Prostate gland (tissue), 2 donors: Measurements from ENCODE around the gene FOS. TPM values are rescaled to one million over a fixed set of nuclear protein-coding genes. Genes with fewer than 3 reads are reported as not detected.

Experiments used
- DNase-seq: peaks from one replicate; pipeline ENCODE4 v3.0.0-alpha.2; 2019; ENCODE audit warnings: low spot score
- H3K27ac ChIP-seq, 2 donors: fragments of 200-600 bp; sonication (generic); 2 replicates each; pipeline ENCODE4 v1.5.1; 2017 to 2019
- H3K27me3 ChIP-seq: fragments of 200-600 bp; sonication (generic); replicated peaks from 2 replicates; pipeline ENCODE4 v1.5.1; 2019; ENCODE audit not compliant: insufficient read depth
- H3K36me3 ChIP-seq, 2 donors: fragments of 200-600 bp; sonication (generic); 1 replicate in 1 of 2; 2 replicates in 1 of 2; pipeline versions ENCODE4 v1.5.1 to v1.8.1; 2017 to 2019
- H3K4me1 ChIP-seq: fragments of 200-600 bp; sonication (generic); replicated peaks from 2 replicates; pipeline ENCODE4 v1.5.1; 2019
- H3K4me3 ChIP-seq, 2 donors: fragments of 200-600 bp; sonication (generic); 2 replicates each; pipeline ENCODE4 v1.5.1; 2017 to 2019
- H3K9me3 ChIP-seq: fragments of 200-600 bp; sonication (generic); 2 replicates; pipeline ENCODE4 v1.5.1; 2017
- CTCF ChIP-seq, 4 experiments: fragments of 200-600 bp in 2 of 4; fragments of 450-650 bp in 2 of 4; sonication (generic) in 2 of 4; IDR thresholded peaks; 1 replicate in 3 of 4; 2 replicates in 1 of 4; pipeline ENCODE4 v1.5.1; 2016 to 2019; ENCODE audit warnings: antibody characterized with exemption in 4 of 4, mild to moderate bottlenecking in 2 of 4, moderate library complexity in 2 of 4
- POLR2A ChIP-seq: fragments of 450-650 bp; IDR thresholded peaks from one replicate; pipeline ENCODE4 v1.6.1; 2016; ENCODE audit warnings: antibody characterized with exemption, mild to moderate bottlenecking
- POLR2AphosphoS5 ChIP-seq: sonication (generic); formaldehyde crosslinking; IDR thresholded peaks from one replicate; pipeline ENCODE4 v1.6.1; 2017; ENCODE audit warnings: antibody characterized with exemption
- whole genome bisulfite sequencing: methylation state at CpG from one replicate; pipeline ENCODE4 v1.1.5; 2018; 5-methylcytosine and 5-hydroxymethylcytosine counted together
- intact Hi-C: fragments of 100-400 bp; cut with DNase I; formaldehyde crosslinking; loops from one replicate; pipeline ENCODE4 v1.14.2; 2022
- total RNA-seq, 2 donors: library from RNA; depleted of rRNA; stranded (reverse); fragments of >200 nt; gene quantifications; one replicate each; pipeline ENCODE4 v1.1.0, GENCODE V29; 2016

The FOS gene
- total RNA-seq, 2 donors from 2014 or later = 73.9 to 127 TPM

GRCh38 chr14:75238756-75239455 is 39.7 kb upstream of the FOS start:
- peak; percentile 24 for DNase-seq
- Histone ChIP-seq H3K9me3 (no peaks in the 10 kb centered on the region), H3K4me1 (no peaks in the 10 kb centered on the region), H3K36me3 (no peaks in the 10 kb centered on the region), H3K4me3 (no peak overlapping the region), H3K27me3 (no peaks in the 10 kb centered on the region), H3K27ac (no peak overlapping the region)
- TF ChIP-seq POLR2A (no peak), POLR2AphosphoS5 (peak; percentile 5)
- 56% methylated on average over 11 of the region's 11 CpGs for WGBS
- intact Hi-C loops = no loop called here

GRCh38 chr14:75240781-75241180 is 37.8 kb upstream of the FOS start:
- TF ChIP-seq POLR2AphosphoS5 (no peak), CTCF (IDR thresholded peaks at IDR 0.05) (no peak), POLR2A (no peak)
- no peaks in the 10 kb centered on the region for H3K4me1 ChIP-seq
- no peaks in the 10 kb centered on the region for H3K9me3 ChIP-seq
- DNase-seq = no peak
- H3K27me3 ChIP-seq = no peaks in the 10 kb centered on the region
- no peak overlapping the region for H3K4me3 ChIP-seq
- intact Hi-C loops = loop anchor here (5.0 kb wide), 1 partner anchor 57 kb away; no protein-coding TSS in a partner anchor
- H3K27ac ChIP-seq = no peak overlapping the region
- 91% methylated on average over 6 of the region's 6 CpGs for WGBS
- H3K36me3 ChIP-seq = no peaks in the 10 kb centered on the region

GRCh38 chr14:75242546-75243273 is 35.9 kb upstream of the FOS start:
- 30% methylated on average over 12 of the region's 12 CpGs for WGBS
- intact Hi-C loops = loop anchor here (5.0 kb wide), 1 partner anchor 55 kb away; no protein-coding TSS in a partner anchor
- no peaks in the 10 kb centered on the region for H3K9me3 ChIP-seq
- H3K27me3 ChIP-seq = no peaks in the 10 kb centered on the region
- TF ChIP-seq POLR2A (no peak), POLR2AphosphoS5 (peak; percentile 79), CTCF (IDR thresholded peaks at IDR 0.05) (no peak)
- no peak overlapping the region for H3K4me3 ChIP-seq
- H3K36me3 ChIP-seq = no peaks in the 10 kb centered on the region
- DNase-seq = peak; percentile 63
- peak overlapping the region; percentile 49 to 52 for H3K27ac ChIP-seq
- no peaks in the 10 kb centered on the region for H3K4me1 ChIP-seq

GRCh38 chr14:75244121-75244520 is 34.5 kb upstream of the FOS start:
- no peaks in the 10 kb centered on the region for H3K36me3 ChIP-seq
- H3K4me3 ChIP-seq = no peak overlapping the region
- 73% methylated on average over 5 of the region's 5 CpGs for WGBS
- no peak for DNase-seq
- H3K27me3 ChIP-seq = no peaks in the 10 kb centered on the region
- TF ChIP-seq POLR2AphosphoS5 (no peak), POLR2A (no peak), CTCF (IDR thresholded peaks at IDR 0.05) (no peak)
- no peaks in the 10 kb centered on the region for H3K9me3 ChIP-seq
- H3K27ac ChIP-seq = no peak overlapping the region
- H3K4me1 ChIP-seq = no peaks in the 10 kb centered on the region
- intact Hi-C loops = loop anchor here (5.0 kb wide), 1 partner anchor 53 kb away; no protein-coding TSS in a partner anchor

- no peak for TF ChIP-seq CTCF (IDR thresholded peaks at IDR 0.05)
- no peak for TF ChIP-seq POLR2AphosphoS5
- no peak for TF ChIP-seq POLR2A
- no peak for DNase-seq
- intact Hi-C loops = no loop called here
- Histone ChIP-seq H3K4me3 (no peak overlapping the region), H3K36me3 (no peaks in the 10 kb centered on the region), H3K27me3 (no peaks in the 10 kb centered on the region), H3K9me3 (no peaks in the 10 kb centered on the region), H3K4me1 (no peaks in the 10 kb centered on the region), H3K27ac (no peak overlapping the region)
- 85% methylated on average over 7 of the region's 7 CpGs for WGBS
Measured at GRCh38 chr14:75246546-75247285, 31.9 kb upstream of the FOS start.
